GM13976 (cell line): ENCODE results near the gene CCNG2.
"Not testable (repeated sequence)": the region's sequence is repeated elsewhere in the genome, so short reads cannot be mapped to it uniquely, and the experiment has no call there.

Source experiments
- DNase-seq: peaks from one replicate; pipeline ENCODE4 v3.0.0; 2012; ENCODE audit warnings: low spot score
- in situ Hi-C: fragments of 300-500 bp; cut with MboI; formaldehyde crosslinking; loops from one replicate; pipeline ENCODE4 v1.12.0; 2022; ENCODE audit warnings: low sequenced_read_pairs, mixed read lengths, inconsistent platforms; ENCODE audit not compliant: unreplicated experiment
- TF ChIP-seq, protein P1 (sequence below): IDR thresholded peaks from 2 replicates; pipeline ENCODE4 v1.5.1; 2012; ENCODE audit warnings: borderline replicate concordance, mild to moderate bottlenecking; ENCODE audit not compliant: insufficient read depth; ENCODE audit errors: extremely low read depth, missing control alignments, control extremely low read depth

Gene CCNG2

DNA sequence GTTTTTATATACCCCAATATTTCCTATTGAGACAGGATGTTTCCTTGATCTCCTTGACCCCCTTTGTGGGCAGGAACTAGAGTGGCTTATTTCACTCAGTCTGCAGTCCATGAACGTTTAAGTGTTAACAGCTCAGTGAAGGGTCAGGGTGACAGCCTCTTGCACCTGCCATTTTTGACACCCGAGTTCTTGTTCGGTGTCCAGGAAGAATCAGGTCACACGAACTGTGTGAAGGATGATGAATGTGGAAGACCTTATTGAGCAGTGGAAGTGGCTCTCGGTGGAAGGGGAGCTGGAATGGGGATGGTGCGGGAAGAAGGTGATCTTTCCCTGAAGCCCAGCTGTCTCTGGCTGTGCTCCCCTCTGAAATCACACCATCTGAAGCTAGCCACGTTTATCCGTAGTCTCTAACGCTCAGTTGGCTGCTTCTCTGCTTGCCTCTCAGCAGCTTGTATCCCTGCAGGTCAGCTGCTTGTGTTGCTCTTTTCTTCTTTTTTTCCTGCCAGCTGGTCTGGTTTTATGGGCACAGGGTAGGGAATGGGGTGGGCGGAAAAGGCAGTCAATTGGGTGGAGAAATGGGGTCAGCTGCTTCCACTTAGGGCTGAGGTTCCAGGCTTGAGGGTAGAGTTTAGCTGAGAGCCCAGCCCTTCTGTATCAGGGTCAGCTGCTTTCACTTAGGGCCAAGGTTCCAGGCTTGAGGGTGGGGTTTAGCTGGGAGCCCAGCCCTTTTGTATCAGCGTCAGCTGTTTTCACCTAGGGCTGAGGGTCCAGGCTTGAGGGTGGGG is 29.0 kb upstream of the CCNG2 start:
- no peak for DNase-seq
- in situ Hi-C loops, result no loop called here
- TF ChIP-seq, protein P1, sequence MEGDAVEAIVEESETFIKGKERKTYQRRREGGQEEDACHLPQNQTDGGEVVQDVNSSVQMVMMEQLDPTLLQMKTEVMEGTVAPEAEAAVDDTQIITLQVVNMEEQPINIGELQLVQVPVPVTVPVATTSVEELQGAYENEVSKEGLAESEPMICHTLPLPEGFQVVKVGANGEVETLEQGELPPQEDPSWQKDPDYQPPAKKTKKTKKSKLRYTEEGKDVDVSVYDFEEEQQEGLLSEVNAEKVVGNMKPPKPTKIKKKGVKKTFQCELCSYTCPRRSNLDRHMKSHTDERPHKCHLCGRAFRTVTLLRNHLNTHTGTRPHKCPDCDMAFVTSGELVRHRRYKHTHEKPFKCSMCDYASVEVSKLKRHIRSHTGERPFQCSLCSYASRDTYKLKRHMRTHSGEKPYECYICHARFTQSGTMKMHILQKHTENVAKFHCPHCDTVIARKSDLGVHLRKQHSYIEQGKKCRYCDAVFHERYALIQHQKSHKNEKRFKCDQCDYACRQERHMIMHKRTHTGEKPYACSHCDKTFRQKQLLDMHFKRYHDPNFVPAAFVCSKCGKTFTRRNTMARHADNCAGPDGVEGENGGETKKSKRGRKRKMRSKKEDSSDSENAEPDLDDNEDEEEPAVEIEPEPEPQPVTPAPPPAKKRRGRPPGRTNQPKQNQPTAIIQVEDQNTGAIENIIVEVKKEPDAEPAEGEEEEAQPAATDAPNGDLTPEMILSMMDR, result no peak

DNA sequence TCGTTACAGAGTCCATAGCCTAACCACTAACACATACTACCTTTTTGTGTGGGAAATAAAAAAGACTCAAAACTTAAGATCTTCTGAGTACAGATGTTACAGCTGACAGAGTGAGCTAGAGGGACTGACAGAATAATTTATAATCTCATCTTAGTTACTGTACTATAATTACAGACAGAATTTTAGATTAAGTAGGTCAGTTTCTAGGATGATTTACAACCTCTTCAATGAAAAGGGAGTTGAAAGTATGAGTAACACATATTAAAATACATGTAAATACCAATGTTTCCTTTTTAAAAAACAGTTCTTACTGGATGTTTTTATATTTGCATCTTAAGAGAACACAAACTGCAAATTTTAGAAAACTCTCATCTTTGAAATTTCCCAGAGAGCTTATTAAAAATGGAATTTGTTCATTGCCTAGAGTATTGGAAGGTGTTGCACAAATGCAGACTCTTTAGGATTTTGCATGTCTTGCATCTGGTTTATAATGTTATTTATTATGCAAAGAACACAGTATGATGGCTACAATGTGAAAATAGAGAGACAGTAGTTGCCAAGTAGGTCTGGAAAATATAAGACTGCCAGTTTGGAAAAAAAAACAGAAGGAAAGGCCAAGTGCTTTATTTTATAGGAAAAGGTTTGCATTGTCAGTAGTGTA is 24.2 kb upstream of the CCNG2 start:
- DNase-seq, result no peak
- in situ Hi-C loops, result no loop called here
- TF ChIP-seq, protein P1, result no peak

DNA sequence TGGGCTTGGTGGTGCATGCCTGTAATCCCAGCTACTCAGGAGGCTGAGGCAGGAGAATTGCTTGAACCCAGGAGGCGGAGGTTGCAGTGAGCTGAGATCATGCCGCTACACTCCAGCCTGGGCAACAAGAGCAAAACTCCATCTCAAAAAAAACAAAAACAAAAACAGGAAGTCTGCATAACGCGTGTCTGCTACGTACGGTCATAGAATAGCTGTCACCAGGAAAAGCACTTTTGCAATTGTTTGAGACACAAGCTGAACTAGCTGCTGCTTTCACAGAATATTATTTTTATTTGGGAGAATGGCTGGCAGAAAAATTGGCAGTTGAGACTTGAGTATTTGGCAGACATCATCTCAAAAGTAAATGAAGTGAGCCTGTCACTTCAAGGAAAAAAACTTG is 19.6 kb upstream of the CCNG2 start:
- in situ Hi-C loops, DNase-seq: not testable (repeated sequence)

DNA sequence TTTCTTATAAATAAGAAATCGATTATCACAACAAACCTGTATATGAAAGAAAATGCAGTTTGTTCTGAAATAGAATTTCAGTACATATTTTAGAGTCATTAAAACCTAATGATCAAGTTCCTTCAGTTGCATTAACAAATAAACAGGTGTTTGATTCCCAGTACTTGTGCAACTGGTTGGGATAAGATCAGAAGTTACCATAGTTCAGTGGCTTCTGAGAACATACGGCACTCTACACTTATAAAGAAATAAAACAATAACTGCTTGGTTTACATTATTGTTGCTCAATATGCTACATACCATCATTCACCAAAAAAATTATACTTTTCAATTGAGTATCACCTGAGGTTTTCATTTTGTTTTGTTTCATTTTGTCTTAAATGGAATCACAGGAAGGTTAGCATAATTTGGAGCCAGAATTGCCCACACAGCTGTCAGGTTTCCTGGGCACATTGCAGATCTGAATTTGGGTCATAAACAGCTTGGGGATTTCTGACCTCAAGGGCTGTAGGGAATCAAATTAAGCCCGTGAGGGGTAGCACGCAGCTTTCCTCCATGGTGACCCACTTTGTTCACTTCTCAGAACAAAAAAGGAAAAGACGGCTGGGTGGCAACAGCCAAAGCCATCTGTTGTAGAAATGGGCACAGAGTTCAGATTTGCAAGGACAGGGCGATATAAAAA is 14.9 kb upstream of the CCNG2 start:
- in situ Hi-C loops, result no loop called here
- TF ChIP-seq, protein P1, result no peak
- DNase-seq, result no peak

DNA sequence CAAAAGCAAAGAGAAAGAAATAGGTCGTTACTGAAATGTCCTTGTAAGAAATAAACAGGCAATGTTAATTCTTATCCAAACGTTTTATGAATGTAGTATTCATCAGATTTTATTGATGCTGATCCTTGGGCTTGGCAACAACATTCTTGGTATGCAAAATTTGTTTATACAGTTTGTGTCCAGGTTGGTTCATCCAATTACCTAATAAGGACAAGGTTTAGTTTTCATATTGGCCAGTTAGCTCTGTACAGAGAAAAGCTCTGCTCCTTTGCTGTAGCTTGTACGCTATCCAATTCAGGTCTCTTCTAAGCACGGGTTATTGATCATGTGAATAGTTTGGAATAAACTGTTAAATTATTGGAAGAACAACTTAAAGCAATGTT is 14.4 kb upstream of the CCNG2 start:
- in situ Hi-C loops, result no loop called here
- no peak for DNase-seq
- TF ChIP-seq, protein P1, result no peak

DNA sequence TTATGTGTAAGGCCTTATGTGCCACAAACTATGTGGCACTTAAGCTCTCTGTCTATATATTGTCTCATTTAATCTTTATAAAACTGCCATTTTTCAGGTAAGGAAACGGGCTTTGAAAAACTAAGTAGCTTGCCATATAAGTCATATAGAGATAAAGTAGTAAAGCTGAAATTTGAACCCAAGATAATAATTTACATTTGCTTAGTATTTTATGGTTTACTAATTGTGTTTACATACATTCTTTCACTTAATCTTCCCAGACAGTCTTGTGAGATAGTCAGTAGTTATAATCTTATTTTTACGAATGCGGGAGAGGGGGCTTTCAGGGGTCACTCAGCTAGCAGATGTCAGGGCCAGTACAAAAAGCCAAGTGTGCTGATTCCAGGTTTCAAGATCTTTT is 13.9 kb upstream of the CCNG2 start:
- no peak for DNase-seq
- TF ChIP-seq, protein P1, result no peak
- in situ Hi-C loops, result no loop called here

DNA sequence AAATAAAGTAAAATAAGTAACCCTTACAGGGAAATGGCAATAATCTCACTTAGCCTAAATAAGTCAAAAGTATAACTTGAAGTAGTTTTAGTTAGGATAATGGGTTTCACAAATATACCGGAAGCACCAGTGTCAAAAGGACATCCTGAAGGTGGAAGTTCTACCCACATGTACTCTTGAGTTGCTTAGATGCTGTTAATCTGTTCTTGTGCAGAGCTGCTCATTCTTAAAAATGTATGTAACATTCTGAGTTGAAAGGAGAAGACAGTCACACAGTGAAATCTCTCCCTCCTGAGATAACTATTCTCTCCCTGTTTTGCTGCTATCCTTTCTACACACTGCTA is 11.2 kb upstream of the CCNG2 start:
- in situ Hi-C loops, result no loop called here
- DNase-seq, result no peak
- TF ChIP-seq, protein P1, result no peak
